HG03354 (cell line): ENCODE measurements around the gene THSD4.

ENCODE experiments used
- ATAC-seq: cut with Tn5 transposase; IDR thresholded peaks from one replicate; pipeline ENCODE4 v1.9.1; 2021; ENCODE audit warnings: mild to moderate bottlenecking; ENCODE audit not compliant: unreplicated experiment, poor library complexity, severe bottlenecking

Gene THSD4

GRCh38 chr15:71275566-71276335 is 160.5 kb downstream of the THSD4 start:
- no peak for ATAC-seq

DNA sequence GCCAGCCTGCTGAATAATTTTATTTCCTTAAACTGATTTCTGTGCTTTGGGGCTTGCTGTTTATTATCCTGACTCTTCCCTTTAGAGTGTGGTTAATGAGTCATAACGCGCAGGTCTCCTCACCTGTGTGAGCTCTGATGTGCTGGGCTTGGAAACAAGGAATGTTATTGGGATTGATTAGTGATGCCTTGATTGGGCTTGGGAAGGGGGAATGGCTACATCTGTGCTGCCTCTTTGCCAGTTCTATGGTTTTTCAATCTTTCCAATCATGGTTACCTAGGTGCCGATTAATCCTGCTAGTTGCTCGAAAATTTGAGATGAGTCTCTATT is 161.0 kb downstream of the THSD4 start:
- ATAC-seq = no peak

DNA sequence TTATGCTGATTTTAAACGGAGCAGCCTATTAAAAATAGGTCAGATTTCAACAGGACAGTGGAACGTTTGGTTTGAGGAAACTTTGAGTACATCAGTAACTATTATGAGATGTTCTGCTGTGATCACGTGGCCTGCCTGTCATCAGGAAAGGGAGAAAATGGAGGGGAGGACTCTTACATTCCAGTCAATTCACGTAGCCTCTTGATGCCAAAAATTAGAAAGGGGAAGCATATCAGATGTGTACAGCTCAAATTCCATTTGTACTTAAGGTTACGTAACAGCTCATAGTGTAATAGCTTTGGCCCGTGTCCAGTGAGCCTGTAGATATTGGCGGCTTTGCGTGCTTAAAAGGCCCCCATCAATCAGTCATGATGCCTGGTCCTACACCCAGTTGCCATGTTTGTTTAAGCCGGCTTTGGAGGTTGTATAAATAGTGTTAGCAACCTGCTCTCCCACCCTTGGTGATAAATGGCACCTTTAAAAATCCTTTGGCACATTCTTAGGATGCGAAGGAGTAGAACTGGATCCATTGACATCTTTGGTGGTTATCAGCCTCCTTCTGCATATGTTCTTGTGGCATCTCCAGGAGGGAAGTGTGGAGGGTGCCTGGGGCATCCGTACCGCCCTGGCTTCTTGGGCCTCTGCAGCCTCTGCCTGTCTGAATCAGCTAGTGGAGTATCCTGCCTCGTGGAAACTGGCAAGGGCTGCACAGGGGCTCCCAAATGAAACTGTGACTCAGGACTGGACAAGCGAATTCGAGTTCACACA is 163.9 kb downstream of the THSD4 start:
- no peak for ATAC-seq

- ATAC-seq = no peak
These were observed 164.5 kb downstream of the THSD4 start for GRCh38 chr15:71279757-71280141.

DNA sequence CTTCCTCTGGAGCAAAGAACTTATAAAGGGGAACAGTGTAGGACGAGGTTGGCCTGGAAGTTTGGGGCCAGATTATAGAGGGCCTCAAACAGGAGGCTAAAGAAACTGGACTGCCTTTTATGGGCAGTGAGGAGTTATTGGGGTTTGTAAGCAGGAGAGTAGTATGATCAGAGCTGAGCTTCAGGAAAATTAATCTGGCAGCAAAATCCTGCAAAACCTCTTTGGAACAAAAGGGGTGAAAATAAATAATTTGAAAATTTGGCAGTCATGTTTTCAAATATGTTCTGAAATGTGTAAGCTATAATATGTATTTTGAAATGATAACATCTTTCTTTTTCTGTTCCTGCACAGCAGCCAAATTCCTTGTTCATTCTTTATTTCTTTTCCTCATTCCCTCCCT is 164.9 kb downstream of the THSD4 start:
- no peak for ATAC-seq

GRCh38 chr15:71281256-71281655 is 166.0 kb downstream of the THSD4 start:
- no peak for ATAC-seq

GRCh38 chr15:71282076-71282475 is 166.8 kb downstream of the THSD4 start:
- no peak for ATAC-seq

GRCh38 chr15:71288348-71288955 is 173.2 kb downstream of the THSD4 start:
- ATAC-seq = no peak

DNA sequence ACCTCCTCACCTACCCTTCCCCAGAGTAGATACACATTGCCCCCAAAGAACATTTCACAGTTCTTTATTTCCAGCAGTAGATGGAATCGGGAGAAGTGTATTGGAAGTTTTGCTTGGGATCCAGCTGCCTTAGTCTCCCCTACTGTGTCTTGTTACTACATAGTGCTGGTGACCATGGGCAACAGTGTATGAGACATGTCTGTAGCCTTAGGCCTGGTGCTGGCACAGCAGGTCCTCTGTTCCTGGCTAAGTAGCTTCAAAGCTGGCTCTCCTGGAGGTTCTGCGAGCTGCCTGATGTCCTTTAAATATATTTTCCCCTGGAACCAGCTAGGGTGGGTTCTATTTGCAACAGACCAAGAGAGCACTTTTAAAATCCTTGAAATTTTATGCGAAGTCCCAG is 174.7 kb downstream of the THSD4 start:
- no peak for ATAC-seq

- no peak for ATAC-seq
These were observed 175.8 kb downstream of the THSD4 start for GRCh38 chr15:71290881-71291635.

GRCh38 chr15:71291723-71292122 is 176.5 kb downstream of the THSD4 start:
- ATAC-seq = no peak

GRCh38 chr15:71293723-71294122 is 178.5 kb downstream of the THSD4 start:
- no peak for ATAC-seq

DNA sequence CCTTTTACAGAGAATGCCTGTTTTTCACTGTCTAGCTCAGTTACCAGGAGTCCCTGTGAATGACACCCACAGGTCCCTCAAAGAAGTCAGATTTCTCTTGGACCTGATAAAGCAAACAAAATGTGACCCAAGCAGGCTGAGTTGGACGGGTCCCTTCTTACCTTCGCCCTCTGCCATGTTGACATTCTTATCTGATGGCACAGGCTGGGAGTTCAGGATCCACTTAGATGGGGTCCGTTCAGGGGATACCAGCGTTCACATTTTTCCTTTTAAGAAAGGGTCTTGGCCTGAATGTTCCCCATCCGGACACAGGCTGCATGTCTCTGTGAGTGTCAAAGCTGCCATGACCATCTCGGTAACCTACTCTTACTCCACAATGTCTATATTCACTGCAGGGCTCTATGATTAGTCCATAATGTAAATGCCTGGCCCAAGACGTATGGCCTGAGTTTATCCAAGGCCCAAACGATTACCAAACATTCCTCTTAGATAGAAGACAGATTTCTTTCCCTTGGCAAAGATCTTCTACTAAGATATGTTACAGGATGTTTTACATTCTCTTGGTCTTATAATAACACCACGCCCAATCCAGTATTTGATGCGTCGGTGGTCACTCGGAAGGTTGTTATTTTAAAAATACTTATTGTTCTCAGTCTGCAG is 179.1 kb downstream of the THSD4 start:
- no peak for ATAC-seq

GRCh38 chr15:71294911-71295602 is 179.8 kb downstream of the THSD4 start:
- no peak for ATAC-seq

GRCh38 chr15:71295603-71296314 is 180.5 kb downstream of the THSD4 start:
- ATAC-seq = no peak

DNA sequence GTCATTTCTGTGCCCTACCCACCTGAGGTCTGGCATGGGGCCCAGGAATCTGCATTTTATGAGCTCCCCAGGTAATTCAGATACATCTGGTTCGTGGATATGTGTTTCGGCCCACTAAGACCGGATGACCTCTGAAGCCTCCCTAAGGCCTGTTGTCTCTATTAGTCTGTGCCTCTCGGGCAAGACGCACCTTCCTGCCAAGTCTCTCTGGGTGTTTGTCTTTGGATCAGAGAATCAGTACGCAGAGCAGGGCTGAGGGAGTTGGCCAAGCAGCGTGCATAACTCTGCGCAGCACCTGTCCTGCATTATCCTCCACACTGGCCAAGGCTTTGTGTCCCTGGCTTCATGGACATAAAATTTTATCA is 181.0 kb downstream of the THSD4 start:
- no peak for ATAC-seq

DNA sequence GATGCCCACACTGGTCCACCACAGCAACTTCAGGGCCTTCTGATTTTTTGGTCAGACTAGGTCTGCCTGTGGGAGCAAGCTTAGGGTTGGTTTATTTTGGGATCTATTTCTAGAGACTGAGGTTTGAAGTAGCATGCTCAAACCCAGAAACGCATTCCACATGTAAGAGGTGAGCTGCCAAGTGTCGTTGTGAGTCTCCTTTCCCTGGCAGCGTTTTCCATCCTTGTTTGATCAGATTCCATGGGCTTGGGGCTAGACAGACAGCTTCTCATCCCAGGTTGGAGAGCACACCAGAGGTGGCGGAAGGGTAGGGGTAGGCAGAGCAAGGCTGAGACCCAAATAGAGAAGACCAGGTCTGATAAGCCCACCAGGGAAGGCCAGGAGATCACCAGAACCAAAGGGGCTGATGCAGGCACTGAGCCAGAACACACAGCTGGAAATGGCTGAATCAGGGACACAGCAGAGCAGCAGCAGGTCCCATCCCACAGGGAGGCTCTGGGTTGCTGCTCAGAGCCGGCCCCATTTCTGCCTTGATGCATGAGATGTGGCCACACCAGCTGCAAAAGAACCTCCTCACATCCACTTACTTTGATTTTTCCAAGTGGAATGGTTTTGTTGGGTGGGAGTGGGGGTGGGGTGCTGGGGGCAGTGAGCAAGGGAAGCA is 186.8 kb downstream of the THSD4 start:
- no peak for ATAC-seq

GRCh38 chr15:71302861-71303410 is 187.7 kb downstream of the THSD4 start:
- no peak for ATAC-seq
